Measurements from ENCODE around the gene AHNAK.

AHNAK gene

DNA sequence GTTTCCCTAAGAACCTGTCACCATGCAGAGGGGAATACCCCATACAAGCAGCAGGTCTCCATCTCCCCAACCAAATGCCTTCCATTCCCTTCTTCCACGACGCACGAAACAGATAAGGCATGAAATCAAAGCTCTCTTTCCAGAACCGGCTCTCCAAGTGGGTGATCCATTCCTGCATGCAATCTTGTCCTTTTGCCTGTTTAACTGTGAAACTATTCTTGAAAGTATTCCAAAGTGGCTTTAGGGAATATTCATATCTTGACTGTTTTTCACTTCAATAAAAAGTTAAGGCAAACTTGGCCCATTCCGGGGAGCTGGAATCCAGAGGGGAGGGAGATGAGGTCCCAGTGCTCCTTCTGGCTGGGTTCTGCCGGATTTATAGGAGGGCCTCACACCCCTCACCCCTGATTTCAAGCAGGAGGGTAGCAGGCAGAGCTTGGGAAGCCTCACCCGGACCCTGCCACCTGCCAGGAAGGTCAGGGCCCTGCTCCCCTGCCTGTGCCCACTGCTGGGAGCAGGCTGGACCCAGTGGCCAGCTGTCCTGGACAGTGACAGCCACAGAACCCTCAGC lies 66.9 kb downstream of the AHNAK start:
- no peak overlapping the region for H3K9ac ChIP-seq (ENCODE audit: low read depth in 1 of 2, low read length in 2 of 2)
- no peaks in the 10 kb centered on the region for H3K27me3 ChIP-seq (ENCODE audit: control insufficient read depth in 1 of 2, insufficient read depth in 2 of 2, low read length in 2 of 2)
- no peaks in the 10 kb centered on the region for H3K36me3 ChIP-seq (ENCODE audit: control insufficient read depth in 1 of 2, insufficient read depth in 2 of 2, low read length in 2 of 2)
- no peaks in the 10 kb centered on the region for H3K4me1 ChIP-seq (ENCODE audit: control insufficient read depth in 1 of 2, insufficient read depth in 2 of 2, low read length in 2 of 2)
- H3K9me3 ChIP-seq (ENCODE audit: control insufficient read depth in 1 of 2, low read length in 2 of 2): no peaks in the 10 kb centered on the region
- H3K4me3 ChIP-seq (ENCODE audit: low read depth in 1 of 2, low read length in 2 of 2): no peak overlapping the region
- no peak overlapping the region for H3K27ac ChIP-seq (ENCODE audit: low read depth, low read length)

DNA sequence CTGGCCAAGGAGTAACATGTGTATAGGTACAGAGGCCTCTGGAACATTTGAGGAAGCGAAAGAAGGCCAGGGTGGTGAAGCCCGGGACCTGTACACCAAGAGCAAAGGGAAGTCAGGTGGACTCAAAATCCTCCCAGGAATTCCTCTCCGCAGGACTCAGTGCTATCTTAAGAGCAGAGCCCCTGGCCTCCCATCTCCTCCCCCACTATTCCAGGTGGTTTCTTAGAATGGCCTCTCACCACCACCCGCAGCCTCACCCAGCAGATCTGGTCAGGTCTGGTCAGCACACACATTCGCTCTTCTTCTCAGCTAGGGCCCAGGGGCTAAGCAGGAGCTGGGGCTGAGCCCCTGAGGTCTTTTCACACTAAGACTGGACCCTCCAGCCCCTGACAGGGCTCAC lies 68.7 kb downstream of the AHNAK start:
- Histone ChIP-seq H3K4me3 (ENCODE audit: low read depth in 1 of 2, low read length in 2 of 2) (no peak overlapping the region), H3K36me3 (ENCODE audit: control insufficient read depth in 1 of 2, insufficient read depth in 2 of 2, low read length in 2 of 2) (no peaks in the 10 kb centered on the region), H3K4me1 (ENCODE audit: control insufficient read depth in 1 of 2, insufficient read depth in 2 of 2, low read length in 2 of 2) (no peaks in the 10 kb centered on the region), H3K9me3 (ENCODE audit: control insufficient read depth in 1 of 2, low read length in 2 of 2) (no peaks in the 10 kb centered on the region), H3K9ac (ENCODE audit: low read depth in 1 of 2, low read length in 2 of 2) (no peak overlapping the region), H3K27ac (ENCODE audit: low read depth, low read length) (no peak overlapping the region), H3K27me3 (ENCODE audit: control insufficient read depth in 1 of 2, insufficient read depth in 2 of 2, low read length in 2 of 2) (no peaks in the 10 kb centered on the region)

DNA sequence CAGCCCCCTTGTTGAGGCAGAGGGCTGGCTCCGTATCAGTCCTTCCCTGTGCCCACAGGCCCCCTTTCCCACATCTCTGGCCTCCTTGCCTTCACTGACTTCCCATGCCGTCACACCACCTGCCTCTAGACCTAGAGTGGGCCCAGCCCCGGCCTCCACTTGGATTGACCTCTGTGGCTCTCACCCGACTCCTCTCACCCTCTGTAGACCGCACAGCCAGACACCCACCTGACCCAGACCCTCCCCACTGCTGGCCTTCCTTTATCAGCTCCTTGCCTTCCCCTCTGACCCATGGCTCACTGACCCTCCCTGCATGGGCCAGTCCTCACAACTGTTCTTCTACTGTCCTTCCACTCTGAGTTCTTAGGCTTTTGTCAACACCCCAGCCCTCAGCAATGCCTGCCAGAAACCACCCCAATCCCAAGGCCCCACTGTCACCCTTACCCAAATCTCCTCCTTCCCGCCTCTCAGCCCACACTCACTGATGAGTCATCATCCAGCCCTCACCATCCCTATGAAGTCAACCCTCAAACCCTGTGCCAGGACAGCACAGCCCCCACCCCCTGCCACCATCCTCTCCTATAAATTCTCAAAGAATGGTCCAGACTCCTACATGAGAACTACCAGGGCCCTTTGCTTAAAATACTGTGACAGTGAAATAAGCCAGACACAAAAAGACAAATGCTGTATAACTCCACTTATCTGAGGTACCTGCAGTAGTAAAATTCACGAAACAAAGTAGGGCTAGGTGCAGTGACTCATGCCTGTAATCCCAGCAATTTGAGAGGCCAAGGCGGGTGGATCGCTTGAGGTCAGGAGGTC lies 74.3 kb downstream of the AHNAK start:
- no peaks in the 10 kb centered on the region for H3K9me3 ChIP-seq (ENCODE audit: control insufficient read depth in 1 of 2, low read length in 2 of 2)
- H3K4me1 ChIP-seq (ENCODE audit: control insufficient read depth in 1 of 2, insufficient read depth in 2 of 2, low read length in 2 of 2): peaks cover 0 to 5% of the 10 kb centered on the region in 2 donors
- H3K36me3 ChIP-seq (ENCODE audit: control insufficient read depth in 1 of 2, insufficient read depth in 2 of 2, low read length in 2 of 2): no peaks in the 10 kb centered on the region
- no peak overlapping the region for H3K4me3 ChIP-seq (ENCODE audit: low read depth in 1 of 2, low read length in 2 of 2)
- no peak overlapping the region for H3K9ac ChIP-seq (ENCODE audit: low read depth in 1 of 2, low read length in 2 of 2)
- H3K27me3 ChIP-seq (ENCODE audit: control insufficient read depth in 1 of 2, insufficient read depth in 2 of 2, low read length in 2 of 2): no peaks in the 10 kb centered on the region
- H3K27ac ChIP-seq (ENCODE audit: low read depth, low read length): no peak overlapping the region

DNA sequence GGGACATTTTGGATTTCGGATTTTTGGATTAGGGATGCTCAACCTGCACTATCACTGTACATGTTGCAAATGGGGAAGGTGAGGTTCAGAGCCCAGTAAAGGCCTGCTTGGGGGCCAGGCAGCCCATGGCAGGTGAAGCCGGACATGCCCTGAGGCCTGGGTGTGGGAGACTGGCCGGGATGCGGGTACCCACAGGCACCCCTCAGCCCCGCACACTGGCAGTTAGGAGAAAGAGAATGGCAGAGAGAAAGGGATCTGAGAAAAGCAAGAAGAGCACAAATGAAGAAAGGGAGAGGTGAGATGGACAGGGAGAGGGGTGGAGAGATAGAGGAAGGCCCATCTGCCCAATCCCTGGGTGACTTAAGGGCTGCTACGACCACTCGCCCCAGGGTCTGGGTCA lies 75.0 kb downstream of the AHNAK start:
- no peaks in the 10 kb centered on the region for H3K36me3 ChIP-seq (ENCODE audit: control insufficient read depth in 1 of 2, insufficient read depth in 2 of 2, low read length in 2 of 2)
- no peak overlapping the region for H3K27ac ChIP-seq (ENCODE audit: low read depth, low read length)
- H3K27me3 ChIP-seq (ENCODE audit: control insufficient read depth in 1 of 2, insufficient read depth in 2 of 2, low read length in 2 of 2): no peaks in the 10 kb centered on the region
- H3K9me3 ChIP-seq (ENCODE audit: control insufficient read depth in 1 of 2, low read length in 2 of 2): no peaks in the 10 kb centered on the region
- H3K9ac ChIP-seq (ENCODE audit: low read depth in 1 of 2, low read length in 2 of 2): no peak overlapping the region
- no peak overlapping the region for H3K4me3 ChIP-seq (ENCODE audit: low read depth in 1 of 2, low read length in 2 of 2)
- peaks cover 0 to 5% of the 10 kb centered on the region in 2 donors for H3K4me1 ChIP-seq (ENCODE audit: control insufficient read depth in 1 of 2, insufficient read depth in 2 of 2, low read length in 2 of 2)

DNA sequence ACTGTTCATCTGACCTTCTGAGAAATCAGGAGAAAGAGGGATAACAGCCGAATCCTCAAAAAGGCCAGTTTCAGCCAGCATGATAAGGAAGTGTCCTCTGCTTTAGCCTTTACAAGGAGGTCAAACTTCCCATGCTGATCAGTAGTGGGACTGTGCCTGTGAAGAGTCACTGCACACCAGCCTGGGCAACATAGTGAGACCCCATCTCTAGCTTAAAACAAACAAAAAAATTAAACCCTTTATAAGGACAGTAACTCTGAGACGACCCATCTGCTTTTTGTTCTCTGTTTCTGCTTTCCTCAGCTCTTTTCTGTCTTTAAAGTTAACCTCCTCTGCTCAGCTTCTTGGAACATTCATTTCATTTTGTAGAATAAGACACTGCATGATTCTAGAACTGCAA lies 78.0 kb downstream of the AHNAK start:
- no peak overlapping the region for H3K9ac ChIP-seq (ENCODE audit: low read depth in 1 of 2, low read length in 2 of 2)
- H3K36me3 ChIP-seq (ENCODE audit: control insufficient read depth in 1 of 2, insufficient read depth in 2 of 2, low read length in 2 of 2): no peaks in the 10 kb centered on the region
- no peak overlapping the region for H3K27ac ChIP-seq (ENCODE audit: low read depth, low read length)
- no peaks in the 10 kb centered on the region for H3K27me3 ChIP-seq (ENCODE audit: control insufficient read depth in 1 of 2, insufficient read depth in 2 of 2, low read length in 2 of 2)
- H3K4me1 ChIP-seq (ENCODE audit: control insufficient read depth in 1 of 2, insufficient read depth in 2 of 2, low read length in 2 of 2): peaks cover 0 to 5% of the 10 kb centered on the region in 2 donors
- H3K9me3 ChIP-seq (ENCODE audit: control insufficient read depth in 1 of 2, low read length in 2 of 2): no peaks in the 10 kb centered on the region
- H3K4me3 ChIP-seq (ENCODE audit: low read depth in 1 of 2, low read length in 2 of 2): no peak overlapping the region

DNA sequence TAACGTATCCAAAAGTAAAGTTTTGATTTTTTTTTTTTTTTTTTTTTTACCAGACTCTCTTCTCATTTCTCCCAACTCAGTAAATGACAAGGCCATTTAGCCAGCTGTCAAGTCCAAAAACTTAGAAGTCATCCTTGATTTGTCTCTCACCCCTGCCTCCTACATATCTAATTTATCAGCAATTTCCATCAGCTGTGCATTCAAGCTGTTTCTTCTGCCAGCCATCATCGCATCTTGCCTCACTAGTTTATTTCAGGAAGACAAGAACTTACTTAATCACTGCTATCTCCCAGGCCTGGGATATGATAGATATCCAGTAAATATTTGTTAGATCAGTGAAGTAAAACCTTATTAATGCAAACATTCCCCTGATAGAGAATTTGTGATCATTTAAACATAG lies 80.2 kb downstream of the AHNAK start:
- Histone ChIP-seq H3K9me3 (ENCODE audit: control insufficient read depth in 1 of 2, low read length in 2 of 2) (no peaks in the 10 kb centered on the region), H3K36me3 (ENCODE audit: control insufficient read depth in 1 of 2, insufficient read depth in 2 of 2, low read length in 2 of 2) (no peaks in the 10 kb centered on the region), H3K4me1 (ENCODE audit: control insufficient read depth in 1 of 2, insufficient read depth in 2 of 2, low read length in 2 of 2) (no peaks in the 10 kb centered on the region), H3K4me3 (ENCODE audit: low read depth in 1 of 2, low read length in 2 of 2) (no peak overlapping the region), H3K9ac (ENCODE audit: low read depth in 1 of 2, low read length in 2 of 2) (no peak overlapping the region), H3K27ac (ENCODE audit: low read depth, low read length) (no peak overlapping the region), H3K27me3 (ENCODE audit: control insufficient read depth in 1 of 2, insufficient read depth in 2 of 2, low read length in 2 of 2) (no peaks in the 10 kb centered on the region)

DNA sequence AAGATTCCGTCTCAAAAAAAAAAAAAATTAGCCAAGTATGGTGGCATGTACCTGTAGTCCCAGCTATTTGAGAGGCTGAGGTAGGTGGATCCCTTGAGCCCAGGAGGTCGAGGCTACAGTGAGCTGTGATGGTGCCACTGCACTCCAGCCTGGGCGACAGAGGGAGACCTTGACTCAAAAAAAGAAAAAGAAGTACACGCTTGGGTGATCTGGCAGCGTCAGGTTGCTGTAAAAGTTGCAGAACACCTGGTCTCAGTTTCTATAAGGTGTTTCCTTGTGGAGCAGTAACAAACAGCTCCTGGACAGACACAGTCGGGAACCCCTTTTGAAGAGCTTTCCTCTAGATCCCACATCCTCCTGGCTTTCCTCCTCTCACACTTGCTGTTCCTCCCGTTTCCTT lies 82.0 kb downstream of the AHNAK start:
- Histone ChIP-seq H3K9me3 (ENCODE audit: control insufficient read depth in 1 of 2, low read length in 2 of 2) (no peaks in the 10 kb centered on the region), H3K4me1 (ENCODE audit: control insufficient read depth in 1 of 2, insufficient read depth in 2 of 2, low read length in 2 of 2) (no peaks in the 10 kb centered on the region), H3K27me3 (ENCODE audit: control insufficient read depth in 1 of 2, insufficient read depth in 2 of 2, low read length in 2 of 2) (no peaks in the 10 kb centered on the region), H3K4me3 (ENCODE audit: low read depth in 1 of 2, low read length in 2 of 2) (no peak overlapping the region), H3K36me3 (ENCODE audit: control insufficient read depth in 1 of 2, insufficient read depth in 2 of 2, low read length in 2 of 2) (no peaks in the 10 kb centered on the region), H3K9ac (ENCODE audit: low read depth in 1 of 2, low read length in 2 of 2) (no peak overlapping the region), H3K27ac (ENCODE audit: low read depth, low read length) (no peak overlapping the region)

DNA sequence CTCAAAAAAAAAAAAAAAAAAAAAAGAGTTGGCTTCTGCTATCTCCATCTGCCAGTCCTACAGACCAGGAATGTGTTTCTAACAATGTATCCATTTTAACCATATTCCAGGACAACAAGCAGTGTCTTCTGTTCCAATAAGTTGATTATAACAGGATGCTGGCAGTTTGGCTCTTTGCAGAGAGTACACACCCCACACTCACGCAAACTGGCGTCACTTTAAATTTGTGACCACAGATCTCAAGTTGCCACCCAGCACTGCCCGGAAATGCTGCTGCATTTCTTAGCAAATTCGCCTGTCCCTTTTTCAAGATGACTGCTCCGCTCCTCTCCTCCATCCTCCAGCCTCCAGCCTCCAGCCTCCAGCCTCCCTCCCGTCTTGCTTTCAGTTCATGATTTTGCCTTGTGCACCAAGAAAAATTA lies 83.5 kb downstream of the AHNAK start:
- Histone ChIP-seq H3K36me3 (ENCODE audit: control insufficient read depth in 1 of 2, insufficient read depth in 2 of 2, low read length in 2 of 2) (no peaks in the 10 kb centered on the region), H3K4me3 (ENCODE audit: low read depth in 1 of 2, low read length in 2 of 2) (no peak overlapping the region), H3K27ac (ENCODE audit: low read depth, low read length) (no peak overlapping the region), H3K27me3 (ENCODE audit: control insufficient read depth in 1 of 2, insufficient read depth in 2 of 2, low read length in 2 of 2) (no peaks in the 10 kb centered on the region), H3K4me1 (ENCODE audit: control insufficient read depth in 1 of 2, insufficient read depth in 2 of 2, low read length in 2 of 2) (peaks cover 13 to 14% of the 10 kb centered on the region in 2 donors), H3K9ac (ENCODE audit: low read depth in 1 of 2, low read length in 2 of 2) (no peak overlapping the region), H3K9me3 (ENCODE audit: control insufficient read depth in 1 of 2, low read length in 2 of 2) (no peaks in the 10 kb centered on the region)

DNA sequence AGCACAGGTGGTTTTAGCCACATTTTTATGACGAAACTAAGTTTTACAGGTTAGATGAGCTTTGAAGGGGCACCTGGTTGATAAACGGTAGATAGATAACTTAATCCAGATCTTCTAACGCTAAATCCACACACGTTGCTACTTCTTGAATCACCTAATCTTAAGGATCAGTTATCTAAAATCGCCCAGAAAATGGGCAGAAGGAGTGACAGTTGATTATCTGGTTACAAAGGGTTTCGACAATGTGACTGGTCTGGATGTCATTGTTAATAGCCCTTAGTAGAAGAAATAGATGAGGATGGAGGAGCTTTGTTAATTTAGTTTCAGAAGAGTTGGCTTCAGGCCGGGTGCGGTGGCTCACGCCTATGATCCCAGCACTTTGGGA lies 84.1 kb downstream of the AHNAK start:
- no peaks in the 10 kb centered on the region for H3K27me3 ChIP-seq (ENCODE audit: control insufficient read depth in 1 of 2, insufficient read depth in 2 of 2, low read length in 2 of 2)
- H3K27ac ChIP-seq (ENCODE audit: low read depth, low read length): no peak overlapping the region
- H3K9ac ChIP-seq (ENCODE audit: low read depth in 1 of 2, low read length in 2 of 2): no peak overlapping the region
- H3K9me3 ChIP-seq (ENCODE audit: control insufficient read depth in 1 of 2, low read length in 2 of 2): no peaks in the 10 kb centered on the region
- peaks cover 14 to 15% of the 10 kb centered on the region in 2 donors for H3K4me1 ChIP-seq (ENCODE audit: control insufficient read depth in 1 of 2, insufficient read depth in 2 of 2, low read length in 2 of 2)
- H3K4me3 ChIP-seq (ENCODE audit: low read depth in 1 of 2, low read length in 2 of 2): no peak overlapping the region
- H3K36me3 ChIP-seq (ENCODE audit: control insufficient read depth in 1 of 2, insufficient read depth in 2 of 2, low read length in 2 of 2): no peaks in the 10 kb centered on the region

DNA sequence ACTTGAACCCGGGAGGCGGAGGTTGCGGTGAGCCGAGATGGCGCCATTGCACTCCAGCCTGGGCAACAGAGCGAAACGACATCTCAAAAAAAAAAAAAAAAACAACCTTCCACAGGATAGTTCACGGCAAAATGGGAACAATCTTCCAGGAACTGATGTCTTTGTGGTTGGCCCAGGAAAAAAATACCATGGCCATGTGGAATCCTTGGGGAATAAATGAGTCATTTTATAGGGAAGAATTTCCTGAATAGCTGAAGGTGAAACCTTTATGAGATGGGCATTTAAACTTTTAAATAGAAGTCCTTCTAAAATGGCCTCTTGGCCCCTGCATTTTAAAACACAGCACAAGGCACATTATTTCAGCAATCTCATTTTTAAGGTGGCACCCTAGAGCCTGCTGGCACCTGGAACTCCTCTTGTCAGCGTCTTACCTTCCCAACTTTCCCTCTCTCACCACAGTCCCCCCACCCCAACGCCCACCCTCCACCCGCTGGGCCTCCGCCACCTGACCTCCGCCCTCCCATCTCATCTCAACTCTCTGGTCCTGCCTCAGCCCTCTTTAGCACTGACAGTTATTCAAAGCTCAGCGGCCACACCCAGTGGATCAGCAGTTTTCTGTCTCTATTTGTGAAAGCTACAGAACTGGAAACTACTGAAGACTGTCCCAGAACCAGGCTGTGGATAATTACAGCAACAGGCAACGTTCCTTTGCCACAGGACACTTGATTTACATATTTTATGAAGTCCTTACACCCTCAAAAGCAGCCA lies 84.7 kb downstream of the AHNAK start:
- Histone ChIP-seq H3K9me3 (ENCODE audit: control insufficient read depth in 1 of 2, low read length in 2 of 2) (no peaks in the 10 kb centered on the region), H3K27ac (ENCODE audit: low read depth, low read length) (no peak overlapping the region), H3K36me3 (ENCODE audit: control insufficient read depth in 1 of 2, insufficient read depth in 2 of 2, low read length in 2 of 2) (no peaks in the 10 kb centered on the region), H3K4me3 (ENCODE audit: low read depth in 1 of 2, low read length in 2 of 2) (no peak overlapping the region), H3K9ac (ENCODE audit: low read depth in 1 of 2, low read length in 2 of 2) (no peak overlapping the region), H3K4me1 (ENCODE audit: control insufficient read depth in 1 of 2, insufficient read depth in 2 of 2, low read length in 2 of 2) (peaks cover 14 to 15% of the 10 kb centered on the region in 2 donors), H3K27me3 (ENCODE audit: control insufficient read depth in 1 of 2, insufficient read depth in 2 of 2, low read length in 2 of 2) (no peaks in the 10 kb centered on the region)
